B cell (primary cell): ENCODE results near the gene MLIP. TPM values are rescaled to one million over a fixed set of nuclear protein-coding genes. Genes with fewer than 3 reads are reported as not detected.

Source experiments
- ATAC-seq: fragments of 200-7000 bp; cut with Tn5 transposase; one replicate; pipeline ENCODE4 v1.10.0; 2021; ENCODE audit warnings: low read depth, mild to moderate bottlenecking, moderate number of reproducible peaks, moderate library complexity
- CTCF ChIA-PET: fragments of 350-600 bp; sonication (Branson Sonifier 250); formaldehyde crosslinking; loops from one replicate; lab custom pipeline; 2021; ENCODE audit warnings: antibody characterized with exemption, inconsistent platforms; lab: Charles Lee
- POLR2A ChIA-PET: fragments of 350-600 bp; sonication (Branson Sonifier 250); formaldehyde crosslinking; loops from one replicate; lab custom pipeline; 2021; ENCODE audit warnings: antibody characterized with exemption; lab: Charles Lee
- DNase-seq: peaks from one replicate; pipeline ENCODE4 v3.0.0; 2013
- H2AFZ ChIP-seq: 2 replicates; pipeline ENCODE4 v1.6.1; 2012; ENCODE audit warnings: mild to moderate bottlenecking, low read depth, low read length; ENCODE audit not compliant: insufficient read depth, poor library complexity, severe bottlenecking
- H3K27ac ChIP-seq, 2 donors: 1 replicate in 1 of 2; 2 replicates in 1 of 2; pipeline ENCODE4 v1.5.1; 2012 to 2013; ENCODE audit warnings: low read length in 2 of 2, mild to moderate bottlenecking in 2 of 2, moderate library complexity in 1 of 2
- H3K27me3 ChIP-seq, 4 experiments: fragments of 200-600 bp in 1 of 4; sonication (generic) in 1 of 4; replicated peaks in 1 of 4; 1 replicate in 2 of 4; 2 replicates in 2 of 4; pipeline versions ENCODE4 v1.6.1 to v1.7.0; 2013 to 2016; ENCODE audit warnings: low read length in 3 of 4, mild to moderate bottlenecking in 2 of 4, mixed read lengths in 1 of 4, moderate library complexity in 1 of 4; ENCODE audit not compliant: insufficient read depth in 4 of 4, control insufficient read depth in 3 of 4; ENCODE audit errors: control extremely low read depth in 1 of 4
- H3K36me3 ChIP-seq, 2 experiments: replicated peaks in 1 of 2; 1 replicate in 1 of 2; 2 replicates in 1 of 2; pipeline versions ENCODE4 v1.6.1 to v1.7.1; 2013; ENCODE audit warnings: low read length in 1 of 2; ENCODE audit not compliant: insufficient read depth in 2 of 2, control insufficient read depth in 1 of 2; ENCODE audit errors: control extremely low read depth in 1 of 2, extremely low read depth in 1 of 2
- H3K4me1 ChIP-seq, 2 donors: fragments of 200-600 bp in 1 of 2; sonication (generic) in 1 of 2; 1 replicate in 1 of 2; 2 replicates in 1 of 2; pipeline versions ENCODE4 v1.5.1 to v1.6.1; 2013 to 2017; ENCODE audit warnings: low read length in 2 of 2; ENCODE audit not compliant: control insufficient read depth in 2 of 2, insufficient read depth in 2 of 2
- H3K4me2 ChIP-seq: replicated peaks from 2 replicates; pipeline ENCODE3; 2012; ENCODE audit warnings: mild to moderate bottlenecking, low read depth, low read length; ENCODE audit not compliant: poor library complexity, severe bottlenecking
- H3K4me3 ChIP-seq, 5 experiments: fragments of 200-600 bp in 1 of 5; sonication (generic) in 1 of 5; 1 replicate in 3 of 5; 2 replicates in 2 of 5; pipeline versions ENCODE4 v1.5.1 to v1.7.0; 2011 to 2016; ENCODE audit warnings: low read length in 4 of 5, mild to moderate bottlenecking in 4 of 5, low read depth in 2 of 5, control low read depth in 1 of 5, moderate library complexity in 1 of 5; ENCODE audit not compliant: insufficient read depth in 1 of 5; ENCODE audit errors: control extremely low read depth in 1 of 5, extremely low read depth in 1 of 5
- H3K79me2 ChIP-seq: fragments of 200-600 bp; sonication (generic); one replicate; pipeline ENCODE4 v1.6.0; 2016; ENCODE audit warnings: low read length; ENCODE audit not compliant: control insufficient read depth, insufficient read depth
- H3K9ac ChIP-seq: fragments of 200-600 bp; sonication (generic); 2 replicates; pipeline ENCODE4 v1.6.1; 2017; ENCODE audit warnings: mild to moderate bottlenecking, low read length, moderate library complexity
- H3K9me3 ChIP-seq, 3 donors: one replicate each; pipeline versions ENCODE4 v1.6.1 to v1.7.1; 2013; ENCODE audit warnings: low read length in 2 of 3; ENCODE audit not compliant: control insufficient read depth in 2 of 3, insufficient read depth in 1 of 3; ENCODE audit errors: control extremely low read depth in 1 of 3
- H4K20me1 ChIP-seq: 2 replicates; pipeline ENCODE4 v1.6.0; 2012; ENCODE audit warnings: mild to moderate bottlenecking, low read length; ENCODE audit not compliant: insufficient read depth, control insufficient read depth, poor library complexity, severe bottlenecking
- H3K27ac Mint-ChIP-seq: one replicate; pipeline ENCODE4 v1.8.0; 2021; ENCODE audit warnings: mixed read lengths
- H3K27me3 Mint-ChIP-seq: one replicate; pipeline ENCODE4 v1.8.0; 2021; ENCODE audit warnings: mixed read lengths
- H3K4me1 Mint-ChIP-seq: one replicate; pipeline ENCODE4 v1.8.0; 2021; ENCODE audit warnings: mixed read lengths
- H3K4me3 Mint-ChIP-seq: one replicate; pipeline ENCODE4 v1.8.0; 2021; ENCODE audit warnings: mixed read lengths
- H3K9me3 Mint-ChIP-seq: one replicate; pipeline ENCODE4 v1.8.0; 2022; ENCODE audit warnings: mixed read lengths; ENCODE audit not compliant: insufficient read depth
- EZH2 ChIP-seq: IDR thresholded peaks from 2 replicates; pipeline ENCODE4 v1.6.1; 2012; ENCODE audit warnings: borderline replicate concordance, low read depth, mild to moderate bottlenecking, moderate library complexity, low read length; ENCODE audit not compliant: insufficient read depth, poor library complexity, severe bottlenecking
- WGBS: methylation state at CpG from one replicate; pipeline ENCODE4 v1.1.5; 2013; ENCODE audit warnings: missing lambda C conversion rate; ENCODE audit not compliant: insufficient coverage; 5-methylcytosine and 5-hydroxymethylcytosine counted together
- intact Hi-C: fragments of 100-400 bp; cut with micrococcal nuclease; formaldehyde crosslinking; loops from one replicate; pipeline ENCODE4 v1.10.0; 2022
- polyA plus RNA-seq: library from polyadenylated mRNA; depleted of rRNA; stranded (reverse); fragments of >200 nt; gene quantifications from 2 replicates; pipeline ENCODE4 v1.2.3, GENCODE V29; 2012
- total RNA-seq, 2 donors: library from RNA; stranded (reverse); fragments of 120-200 nt in 1 of 2; gene quantifications; 1 replicate in 1 of 2; 2 replicates in 1 of 2; pipeline versions ENCODE4 v1.2.3 to v1.2.4, GENCODE V29; 2013 to 2022
- TF ChIP-seq, protein P1 (sequence below): fragments of 200-600 bp; IDR thresholded peaks from one replicate; pipeline ENCODE4 v1.8.0; 2022; ENCODE audit warnings: antibody characterized with exemption, mild to moderate bottlenecking

The MLIP gene
- total and polyA plus RNA-seq, 2 donors (not counting 1 experiment from before 2014, with no cell fraction given), result not detected

DNA sequence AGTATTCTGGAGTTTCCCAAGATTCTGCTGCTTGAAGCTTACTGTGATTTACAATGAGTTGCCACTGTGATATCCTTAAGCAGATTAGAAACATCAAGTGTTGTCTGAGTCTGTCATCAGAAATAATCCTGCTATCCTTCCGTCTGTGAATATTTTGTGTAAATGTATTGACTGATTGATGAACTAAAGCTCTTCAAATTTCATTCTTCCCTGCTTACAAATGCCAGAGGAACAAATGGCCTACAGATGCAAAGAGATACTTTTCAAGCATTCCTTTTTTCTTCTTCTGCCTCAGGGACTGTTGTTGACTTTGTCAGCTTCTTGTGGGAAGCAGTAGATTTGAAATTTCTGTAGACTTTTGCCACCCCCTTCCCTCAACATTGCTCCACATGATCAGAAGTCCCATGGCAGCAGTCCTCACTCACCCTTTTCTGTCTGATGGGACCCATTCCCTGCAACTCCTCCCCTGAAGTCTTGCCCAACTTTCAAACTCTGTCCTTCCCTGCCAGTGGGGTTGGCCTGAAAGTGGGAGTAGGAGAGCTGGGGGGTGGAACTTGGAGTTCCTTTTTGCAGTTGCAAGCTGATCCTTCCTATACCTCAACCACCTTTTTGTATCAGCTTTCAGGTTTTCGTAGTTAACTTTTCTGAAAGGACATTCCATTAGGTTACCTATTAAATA lies 38.5 kb upstream of the MLIP start:
- Mint-ChIP-seq H3K27me3 (no peaks in the 10 kb centered on the region), H3K27ac (no peak overlapping the region)

DNA sequence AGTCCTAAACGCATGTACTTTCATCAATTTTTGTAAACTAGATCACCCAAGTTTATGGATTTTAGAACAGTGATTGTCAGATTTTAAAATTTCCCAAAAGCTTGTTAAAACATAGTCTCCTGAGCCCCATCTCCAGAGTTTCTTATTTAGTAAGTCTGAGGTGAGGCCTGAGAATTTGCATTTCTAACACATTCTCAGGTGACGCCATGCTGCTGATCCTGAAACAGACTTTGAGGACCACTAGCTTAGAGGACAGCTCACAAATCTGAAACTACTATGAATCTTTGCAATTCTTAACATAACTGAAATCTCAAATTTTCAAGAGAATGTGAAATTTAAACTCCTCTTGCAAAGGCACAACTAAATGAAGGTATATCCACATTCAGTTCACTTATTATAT lies 37.8 kb upstream of the MLIP start:
- no peak overlapping the region for H3K27ac ChIP-seq
- intact Hi-C loops, result no loop called here
- POLR2A ChIA-PET, result no interaction called here
- DNase-seq, result no peak
- TF ChIP-seq, protein P1, sequence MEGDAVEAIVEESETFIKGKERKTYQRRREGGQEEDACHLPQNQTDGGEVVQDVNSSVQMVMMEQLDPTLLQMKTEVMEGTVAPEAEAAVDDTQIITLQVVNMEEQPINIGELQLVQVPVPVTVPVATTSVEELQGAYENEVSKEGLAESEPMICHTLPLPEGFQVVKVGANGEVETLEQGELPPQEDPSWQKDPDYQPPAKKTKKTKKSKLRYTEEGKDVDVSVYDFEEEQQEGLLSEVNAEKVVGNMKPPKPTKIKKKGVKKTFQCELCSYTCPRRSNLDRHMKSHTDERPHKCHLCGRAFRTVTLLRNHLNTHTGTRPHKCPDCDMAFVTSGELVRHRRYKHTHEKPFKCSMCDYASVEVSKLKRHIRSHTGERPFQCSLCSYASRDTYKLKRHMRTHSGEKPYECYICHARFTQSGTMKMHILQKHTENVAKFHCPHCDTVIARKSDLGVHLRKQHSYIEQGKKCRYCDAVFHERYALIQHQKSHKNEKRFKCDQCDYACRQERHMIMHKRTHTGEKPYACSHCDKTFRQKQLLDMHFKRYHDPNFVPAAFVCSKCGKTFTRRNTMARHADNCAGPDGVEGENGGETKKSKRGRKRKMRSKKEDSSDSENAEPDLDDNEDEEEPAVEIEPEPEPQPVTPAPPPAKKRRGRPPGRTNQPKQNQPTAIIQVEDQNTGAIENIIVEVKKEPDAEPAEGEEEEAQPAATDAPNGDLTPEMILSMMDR, result no peak
- no peak for TF ChIP-seq EZH2
- Mint-ChIP-seq H3K27me3 (no peaks in the 10 kb centered on the region), H3K4me1 (no peaks in the 10 kb centered on the region), H3K9me3 (no peaks in the 10 kb centered on the region), H3K4me3 (no peak overlapping the region), H3K27ac (no peak overlapping the region)
- no peaks in the 10 kb centered on the region for H3K36me3 ChIP-seq
- H3K79me2 ChIP-seq, result no peaks in the 10 kb centered on the region
- H3K4me3 ChIP-seq, result no peak overlapping the region
- H3K27me3 ChIP-seq, result no peaks in the 10 kb centered on the region
- no peak for ATAC-seq
- H2AFZ ChIP-seq, result no peak overlapping the region
- no peak overlapping the region for H3K4me2 ChIP-seq
- 100% methylated on average over 1 of the region's 2 CpGs for WGBS
- H3K4me1 ChIP-seq, result no peaks in the 10 kb centered on the region
- H3K9me3 ChIP-seq, result no peaks in the 10 kb centered on the region
- CTCF ChIA-PET, result no interaction called here
- H4K20me1 ChIP-seq, result no peaks in the 10 kb centered on the region
- no peak overlapping the region for H3K9ac ChIP-seq

More for the DNA sequence above, 38.5 kb upstream of the MLIP start:
- no peaks in the 10 kb centered on the region for H3K4me1 ChIP-seq
- Mint-ChIP-seq H3K4me1 (no peaks in the 10 kb centered on the region), H3K9me3 (no peaks in the 10 kb centered on the region), H3K4me3 (no peak overlapping the region)
- no peak for TF ChIP-seq EZH2
- TF ChIP-seq, protein P1, result no peak
- no peak overlapping the region for H3K4me3 ChIP-seq
- no peaks in the 10 kb centered on the region for H4K20me1 ChIP-seq
- H2AFZ ChIP-seq, result no peak overlapping the region
- ChIA-PET CTCF (no interaction called here), POLR2A (no interaction called here)
- no peak overlapping the region for H3K9ac ChIP-seq
- WGBS, result no CpG with 5 or more reads among the region's 2 CpGs
- no peaks in the 10 kb centered on the region for H3K79me2 ChIP-seq
- DNase-seq (no peak), ATAC-seq (no peak)
- no peaks in the 10 kb centered on the region for H3K36me3 ChIP-seq
- intact Hi-C loops, result no loop called here
- no peak overlapping the region for H3K27ac ChIP-seq
- no peaks in the 10 kb centered on the region for H3K27me3 ChIP-seq
- no peak overlapping the region for H3K4me2 ChIP-seq
- H3K9me3 ChIP-seq, result no peaks in the 10 kb centered on the region
